ENCODE measurements around the gene GSE1.

GRCh38 chr16:85614338-85615013, 1.4 kb downstream of the GSE1 start:
- no peak for TF ChIP-seq FOXA1 (IDR thresholded peaks at IDR 0.05)
- no peak for TF ChIP-seq NFRKB (IDR thresholded peaks at IDR 0.05)
- no peak for TF ChIP-seq TARDBP (IDR thresholded peaks at IDR 0.05)
- no peak for TF ChIP-seq BHLHE40 (IDR thresholded peaks at IDR 0.05; ENCODE audit: borderline replicate concordance)
- TF ChIP-seq ELF4 (IDR thresholded peaks at IDR 0.05) = no peak
- no peak for TF ChIP-seq FOXK2 (IDR thresholded peaks at IDR 0.05)
- 0 out of 2 replicates have a peak, but pooled peaks have one; percentile 38 for TF ChIP-seq L3MBTL2 (conservative IDR thresholded peaks at IDR 0.05)
- no peak for TF ChIP-seq CTBP1 (IDR thresholded peaks at IDR 0.05; ENCODE audit: borderline replicate concordance)
- no peak for TF ChIP-seq FOXM1 (IDR thresholded peaks at IDR 0.05; ENCODE audit: borderline replicate concordance)
- TF ChIP-seq ARNT (IDR thresholded peaks at IDR 0.05) = no peak
